H1 (cell line): ENCODE data around the gene RELN. TPM values are rescaled to one million over a fixed set of nuclear protein-coding genes. Genes with fewer than 3 reads are reported as not detected.

ENCODE experiments used
- PHF8 ChIP-seq: fragments of 200-600 bp; sonication (generic); conservative IDR thresholded peaks from 2 replicates; pipeline ENCODE4 v1.7.1; 2012; ENCODE audit warnings: low read depth, mild to moderate bottlenecking, inconsistent platforms, low read length, moderate library complexity
- POLR2AphosphoS5 ChIP-seq: IDR thresholded peaks from 2 replicates; pipeline ENCODE4 v1.6.1; 2011; ENCODE audit warnings: low read depth, low read length
- polyA plus RNA-seq, 7 experiments: library from polyadenylated mRNA; depleted of rRNA in 3 of 7; stranded (reverse) in 5 of 7; unstranded in 2 of 7; fragments of >200 nt in 5 of 7; fragments of 200-250 nt in 2 of 7; gene quantifications; 1 replicate in 5 of 7; 2 replicates in 1 of 7; 4 replicates in 1 of 7; pipeline versions ENCODE4 v1.2.1 to v1.2.3, GENCODE V29; 2011 to 2013; ENCODE audit warnings: missing spikeins in 2 of 7, mixed read lengths in 2 of 7
- total RNA-seq: library from RNA; stranded (reverse); fragmentation: NEBNext Ultra II Directional; extraction: Animal tissue kit (Norgen Biotek cat#: 25700); gene quantifications from 2 replicates; pipeline ENCODE4 v1.2.1, GENCODE V29; 2021
- TF ChIP-seq, protein P1 (sequence below): IDR thresholded peaks from 2 replicates; pipeline ENCODE4 v1.6.1; 2012; ENCODE audit warnings: low read length, inconsistent platforms

Gene RELN
- total and polyA plus RNA-seq, 2 of the 8 experiments (the other 6 are each of a cell fraction or from before 2014, with no cell fraction given) = 0.03 to 0.07 TPM

DNA sequence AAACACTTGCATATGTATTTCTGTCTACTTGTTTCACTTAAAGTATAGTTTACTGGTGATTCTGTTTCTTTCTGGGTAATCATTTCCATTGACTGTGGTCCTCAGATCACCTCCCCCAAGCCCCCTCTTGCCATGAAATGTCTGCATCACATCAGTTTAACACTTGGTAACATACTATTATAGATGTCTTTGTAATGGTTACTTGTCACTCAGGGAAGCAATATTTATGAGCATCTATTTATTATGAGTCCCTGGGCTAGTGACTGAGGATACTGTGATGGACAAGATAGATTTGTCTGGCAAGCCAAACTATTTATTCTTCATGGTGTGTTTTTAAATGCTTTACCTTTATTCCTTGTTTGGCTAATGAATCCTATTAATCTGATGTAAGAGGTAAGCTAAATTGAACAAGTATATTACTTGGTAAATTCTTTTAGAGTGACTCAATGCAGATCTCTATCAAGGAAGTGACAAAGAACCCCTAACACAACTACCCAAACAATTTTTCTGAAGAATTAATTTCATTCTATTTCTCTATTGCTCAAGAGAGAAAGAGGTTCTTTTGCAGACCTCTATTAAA, 270.9 kb downstream of the RELN start (continued):
- TF ChIP-seq, protein P1, sequence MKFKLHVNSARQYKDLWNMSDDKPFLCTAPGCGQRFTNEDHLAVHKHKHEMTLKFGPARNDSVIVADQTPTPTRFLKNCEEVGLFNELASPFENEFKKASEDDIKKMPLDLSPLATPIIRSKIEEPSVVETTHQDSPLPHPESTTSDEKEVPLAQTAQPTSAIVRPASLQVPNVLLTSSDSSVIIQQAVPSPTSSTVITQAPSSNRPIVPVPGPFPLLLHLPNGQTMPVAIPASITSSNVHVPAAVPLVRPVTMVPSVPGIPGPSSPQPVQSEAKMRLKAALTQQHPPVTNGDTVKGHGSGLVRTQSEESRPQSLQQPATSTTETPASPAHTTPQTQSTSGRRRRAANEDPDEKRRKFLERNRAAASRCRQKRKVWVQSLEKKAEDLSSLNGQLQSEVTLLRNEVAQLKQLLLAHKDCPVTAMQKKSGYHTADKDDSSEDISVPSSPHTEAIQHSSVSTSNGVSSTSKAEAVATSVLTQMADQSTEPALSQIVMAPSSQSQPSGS = no peak
- TF ChIP-seq PHF8 (no peak), POLR2AphosphoS5 (no peak)
